ENCODE measurements around the gene CCSER2. TPM values are rescaled to one million over a fixed set of nuclear protein-coding genes. Genes with fewer than 3 reads are reported as not detected.
A peak's percentile ranks its signal among the peaks of the same experiment; 100 is the strongest.

The CCSER2 gene
- total RNA-seq, 1 experiment from 2014 or later: 56.6 TPM

- TF ChIP-seq EZH2 (IDR thresholded peaks at IDR 0.05; ENCODE audit: low read depth): no peak
- 0 out of 2 replicates have a peak, but pooled peaks have one; percentile 30 for TF ChIP-seq CTCF (conservative IDR thresholded peaks at IDR 0.05)
- Histone ChIP-seq H3K9me2 (ENCODE audit: insufficient read depth) (0 out of 2 replicates have a peak, but pooled peaks cover 4% of the 10 kb centered on the region), H2AFZ (no peak overlapping the region), H3K27ac (no peak overlapping the region), H3K79me2 (ENCODE audit: low read depth) (no peaks in the 10 kb centered on the region), H3K4me3 (no peak overlapping the region), H4K20me1 (ENCODE audit: insufficient read depth) (no peaks in the 10 kb centered on the region), H3K36me3 (ENCODE audit: low read depth) (no peaks in the 10 kb centered on the region), H3K4me2 (no peak overlapping the region), H3K9me3 (ENCODE audit: insufficient read depth, low read depth) (0 out of 2 replicates have a peak, but pooled peaks cover 6% of the 10 kb centered on the region), H3K4me1 (replicated peaks; ENCODE audit: insufficient read depth) (peaks cover 12% of the 10 kb centered on the region), H3F3A (ENCODE audit: insufficient read depth, low read depth) (peaks cover under 1% of the 10 kb centered on the region; the same call in 1 of the 2 replicates), H3K27me3 (ENCODE audit: insufficient read depth, low read depth) (no peaks in the 10 kb centered on the region)
- BruUV-seq (replicated peaks): no TSS peak
- CTCF ChIA-PET: interaction anchor here (1.0 kb wide), 1 partner anchor 104 kb away, joined by 6 read pairs; no protein-coding TSS in a partner anchor
- intact Hi-C loops (cut with micrococcal nuclease; ENCODE audit: unreplicated experiment): no loop called here
- POLR2A ChIA-PET (ENCODE audit: unreplicated experiment): no interaction called here
- no peak for DNase-seq
Measured at GRCh38 chr10:84534168-84534567, 205.8 kb downstream of the CCSER2 start.

- Histone ChIP-seq H3K4me3 (no peak overlapping the region), H3K4me1 (replicated peaks; ENCODE audit: insufficient read depth) (peaks cover 12% of the 10 kb centered on the region), H2AFZ (no peak overlapping the region), H3K79me2 (ENCODE audit: low read depth) (no peaks in the 10 kb centered on the region), H3F3A (ENCODE audit: insufficient read depth, low read depth) (no peaks in the 10 kb centered on the region), H3K27me3 (ENCODE audit: insufficient read depth, low read depth) (no peaks in the 10 kb centered on the region), H3K9me2 (ENCODE audit: insufficient read depth) (no peaks in the 10 kb centered on the region), H3K36me3 (ENCODE audit: low read depth) (no peaks in the 10 kb centered on the region), H4K20me1 (ENCODE audit: insufficient read depth) (no peaks in the 10 kb centered on the region), H3K9me3 (ENCODE audit: insufficient read depth, low read depth) (no peaks in the 10 kb centered on the region), H3K4me2 (peak overlapping the region; percentile 20), H3K27ac (no peak overlapping the region)
- intact Hi-C loops (cut with micrococcal nuclease; ENCODE audit: unreplicated experiment): loop anchor here (1.0 kb wide), 4 partner anchors 107 to 389 kb away; no protein-coding TSS in a partner anchor
- BruUV-seq (replicated peaks): no TSS peak
- peak; percentile 99 for TF ChIP-seq CTCF (conservative IDR thresholded peaks at IDR 0.05)
- TF ChIP-seq EZH2 (IDR thresholded peaks at IDR 0.05; ENCODE audit: low read depth): no peak
- peak; percentile 56 to 66 for DNase-seq
- ChIA-PET CTCF (interaction anchor here (0.6 to 2.2 kb wide), 21 partner anchors 13 to 1866 kb away, joined by 3 to 45 read pairs (median 4); no protein-coding TSS in a partner anchor), POLR2A (ENCODE audit: unreplicated experiment) (interaction anchor here (0.7 to 0.8 kb wide), 2 partner anchors 185 to 208 kb away, joined by 4 to 10 read pairs; no protein-coding TSS in a partner anchor)
Measured at GRCh38 chr10:84537447-84537931, 209.1 kb downstream of the CCSER2 start.

- no peak overlapping the region for H3K27ac ChIP-seq
- ChIA-PET CTCF (interaction anchor here (0.6 to 2.2 kb wide), 8 partner anchors 12 to 204 kb away, joined by 3 to 14 read pairs (median 3); no protein-coding TSS in a partner anchor), POLR2A (ENCODE audit: unreplicated experiment) (interaction anchor here (0.8 kb wide), 1 partner anchor 186 kb away, joined by 10 read pairs; no protein-coding TSS in a partner anchor)
- DNase-seq: no peak
- TF ChIP-seq CTCF (conservative IDR thresholded peaks at IDR 0.05): no peak
- no peak for TF ChIP-seq EZH2 (IDR thresholded peaks at IDR 0.05; ENCODE audit: low read depth)
- no peaks in the 10 kb centered on the region for H3K79me2 ChIP-seq (ENCODE audit: low read depth)
- H3K9me2 ChIP-seq (ENCODE audit: insufficient read depth): no peaks in the 10 kb centered on the region
- H3K27me3 ChIP-seq (ENCODE audit: insufficient read depth, low read depth): no peaks in the 10 kb centered on the region
- no peaks in the 10 kb centered on the region for H3F3A ChIP-seq (ENCODE audit: insufficient read depth, low read depth)
- no peak overlapping the region for H3K4me2 ChIP-seq
- H4K20me1 ChIP-seq (ENCODE audit: insufficient read depth): no peaks in the 10 kb centered on the region
- H3K9me3 ChIP-seq (ENCODE audit: insufficient read depth, low read depth): no peaks in the 10 kb centered on the region
- H3K4me3 ChIP-seq: no peak overlapping the region
- no TSS peak for BruUV-seq (replicated peaks)
- no peak overlapping the region for H2AFZ ChIP-seq
- intact Hi-C loops (cut with micrococcal nuclease; ENCODE audit: unreplicated experiment): no loop called here
- no peaks in the 10 kb centered on the region for H3K36me3 ChIP-seq (ENCODE audit: low read depth)
- peaks cover 12% of the 10 kb centered on the region for H3K4me1 ChIP-seq (replicated peaks; ENCODE audit: insufficient read depth)
Measured at GRCh38 chr10:84538036-84538435, 209.6 kb downstream of the CCSER2 start.
